HEK293 (cell line): Measurements from ENCODE around the gene SH3RF1.

Experiments
- CTCF ChIA-PET: fragments of 350-600 bp; formaldehyde crosslinking; extraction: SDS; loops from one replicate; lab custom pipeline; 2021; ENCODE audit warnings: antibody characterized with exemption; lab: Yijun Ruan, JAX
- POLR2A ChIA-PET: fragments of 300-600 bp; formaldehyde crosslinking; extraction: SDS; loops from one replicate; lab custom pipeline; 2020; ENCODE audit warnings: antibody characterized with exemption, inconsistent platforms; lab: Yijun Ruan, JAX
- H3K27ac ChIP-seq: fragments of 200-500 bp; sonication (Bioruptor generic); 2 replicates; pipeline ENCODE4 v1.5.1; 2014; ENCODE audit warnings: low read depth, low read length, control low read depth, inconsistent platforms; ENCODE audit errors: extremely low read depth
- H3K36me3 ChIP-seq, 2 experiments: fragments of 200-500 bp in 1 of 2; sonication (Bioruptor generic) in 1 of 2; 1 replicate in 1 of 2; 2 replicates in 1 of 2; pipeline ENCODE4 v1.5.1; 2014 to 2017; ENCODE audit warnings: inconsistent platforms in 2 of 2, low read length in 2 of 2; ENCODE audit not compliant: control insufficient read depth in 2 of 2, insufficient read depth in 1 of 2
- H3K4me1 ChIP-seq: fragments of 200-500 bp; sonication (Bioruptor generic); 2 replicates; pipeline ENCODE4 v1.5.1; 2014; ENCODE audit warnings: mild to moderate bottlenecking, low read length, inconsistent platforms; ENCODE audit not compliant: control insufficient read depth, insufficient read depth
- H3K4me3 ChIP-seq: 2 replicates; pipeline ENCODE4 v1.5.1; 2011; ENCODE audit warnings: low read depth, mild to moderate bottlenecking, control low read depth, low read length, moderate library complexity
- H3K9me3 ChIP-seq: fragments of 200-500 bp; sonication (Bioruptor generic); 2 replicates; pipeline ENCODE4 v1.5.1; 2014; ENCODE audit warnings: low read depth, low read length, inconsistent platforms; ENCODE audit not compliant: control insufficient read depth, insufficient read depth
- CTCF ChIP-seq: fragments of 450-650 bp; formaldehyde crosslinking; IDR thresholded peaks from 2 replicates; pipeline ENCODE4 v1.5.1; 2016; ENCODE audit warnings: missing biosample characterization, missing genetic modification characterization
- GLIS1 ChIP-seq: fragments of 450-650 bp; formaldehyde crosslinking; IDR thresholded peaks from 2 replicates; pipeline ENCODE4 v1.5.1; 2016; ENCODE audit warnings: missing biosample characterization, missing genetic modification characterization
- KLF1 ChIP-seq: fragments of 450-650 bp; formaldehyde crosslinking; IDR thresholded peaks from 2 replicates; pipeline ENCODE4 v1.5.1; 2016; ENCODE audit warnings: missing biosample characterization, missing genetic modification characterization
- KLF10 ChIP-seq: fragments of 450-650 bp; IDR thresholded peaks from 2 replicates; pipeline ENCODE4 v1.5.1; 2018; ENCODE audit warnings: missing biosample characterization, mild to moderate bottlenecking, missing genetic modification characterization
- MEIS1 ChIP-seq: sonication (generic); formaldehyde crosslinking; IDR thresholded peaks from 2 replicates; pipeline ENCODE4 v1.8.1; 2022; ENCODE audit warnings: missing genetic modification reagents, mild to moderate bottlenecking, borderline replicate concordance
- MYNN ChIP-seq: fragments of 450-650 bp; formaldehyde crosslinking; IDR thresholded peaks from 2 replicates; pipeline ENCODE4 v1.5.1; 2016; ENCODE audit warnings: missing biosample characterization, missing genetic modification characterization, borderline replicate concordance
- PRDM1 ChIP-seq: fragments of 450-650 bp; formaldehyde crosslinking; IDR thresholded peaks from 2 replicates; pipeline ENCODE4; 2016; ENCODE audit warnings: missing biosample characterization, missing genetic modification characterization
- RBAK ChIP-seq: fragments of 450-650 bp; formaldehyde crosslinking; IDR thresholded peaks from 2 replicates; pipeline ENCODE4 v1.5.1; 2016; ENCODE audit warnings: missing biosample characterization, missing genetic modification characterization
- ZFP41 ChIP-seq: fragments of 450-650 bp; formaldehyde crosslinking; IDR thresholded peaks from 2 replicates; pipeline ENCODE4 v1.5.1; 2016; ENCODE audit warnings: missing biosample characterization, missing genetic modification characterization, borderline replicate concordance
- ZNF157 ChIP-seq: fragments of 450-650 bp; formaldehyde crosslinking; IDR thresholded peaks from 2 replicates; pipeline ENCODE4 v1.5.1; 2016; ENCODE audit warnings: missing biosample characterization, missing genetic modification characterization
- ZNF211 ChIP-seq: fragments of 450-650 bp; formaldehyde crosslinking; IDR thresholded peaks from 2 replicates; pipeline ENCODE4 v1.5.1; 2016; ENCODE audit warnings: low read depth, missing biosample characterization, missing genetic modification characterization
- ZNF302 ChIP-seq: fragments of 450-650 bp; formaldehyde crosslinking; IDR thresholded peaks from 2 replicates; pipeline ENCODE4 v1.5.1; 2016; ENCODE audit warnings: missing biosample characterization, missing genetic modification characterization, low read depth
- ZNF354C ChIP-seq: fragments of 450-650 bp; formaldehyde crosslinking; IDR thresholded peaks from 2 replicates; pipeline ENCODE4 v1.5.1; 2016; ENCODE audit warnings: missing biosample characterization, missing genetic modification characterization, low read depth, borderline replicate concordance
- ZNF366 ChIP-seq: fragments of 450-650 bp; formaldehyde crosslinking; conservative IDR thresholded peaks from 2 replicates; pipeline ENCODE4 v1.5.1; 2016; ENCODE audit warnings: missing biosample characterization, missing genetic modification characterization
- ZNF488 ChIP-seq: fragments of 450-650 bp; formaldehyde crosslinking; IDR thresholded peaks from 2 replicates; pipeline ENCODE4 v1.5.1; 2016; ENCODE audit warnings: missing biosample characterization, missing genetic modification characterization
- ZNF530 ChIP-seq: fragments of 450-650 bp; formaldehyde crosslinking; IDR thresholded peaks from 2 replicates; pipeline ENCODE4 v1.5.1; 2016; ENCODE audit warnings: low read depth, missing biosample characterization, missing genetic modification characterization
- ZNF548 ChIP-seq: fragments of 450-650 bp; formaldehyde crosslinking; IDR thresholded peaks from 2 replicates; pipeline ENCODE4 v1.5.1; 2016; ENCODE audit warnings: missing biosample characterization, missing genetic modification characterization
- ZNF549 ChIP-seq: fragments of 450-650 bp; IDR thresholded peaks from 2 replicates; pipeline ENCODE4 v1.5.1; 2018; ENCODE audit warnings: missing biosample characterization, missing genetic modification characterization, mild to moderate bottlenecking, inconsistent platforms, moderate library complexity
- ZNF558 ChIP-seq: fragments of 450-650 bp; formaldehyde crosslinking; IDR thresholded peaks from 2 replicates; pipeline ENCODE4 v1.5.1; 2016; ENCODE audit warnings: missing biosample characterization, missing genetic modification characterization
- ZNF610 ChIP-seq: fragments of 450-650 bp; formaldehyde crosslinking; IDR thresholded peaks from 2 replicates; pipeline ENCODE4 v1.5.1; 2016; ENCODE audit warnings: missing biosample characterization, missing genetic modification characterization, borderline replicate concordance
- ZNF629 ChIP-seq: fragments of 450-650 bp; formaldehyde crosslinking; IDR thresholded peaks from 2 replicates; pipeline ENCODE4 v1.5.1; 2017; ENCODE audit warnings: missing biosample characterization, missing genetic modification characterization
- ZNF670 ChIP-seq: fragments of 450-650 bp; formaldehyde crosslinking; IDR thresholded peaks from 2 replicates; pipeline ENCODE4 v1.5.1; 2016; ENCODE audit warnings: missing biosample characterization, missing genetic modification characterization, low read depth
- ZNF777 ChIP-seq: fragments of 450-650 bp; formaldehyde crosslinking; IDR thresholded peaks from 2 replicates; pipeline ENCODE4 v1.5.1; 2017; ENCODE audit warnings: missing biosample characterization, missing genetic modification characterization, borderline replicate concordance
- ZNF792 ChIP-seq: fragments of 450-650 bp; formaldehyde crosslinking; IDR thresholded peaks from 2 replicates; pipeline ENCODE4 v1.5.1; 2016; ENCODE audit warnings: missing biosample characterization, missing genetic modification characterization

The SH3RF1 gene

DNA sequence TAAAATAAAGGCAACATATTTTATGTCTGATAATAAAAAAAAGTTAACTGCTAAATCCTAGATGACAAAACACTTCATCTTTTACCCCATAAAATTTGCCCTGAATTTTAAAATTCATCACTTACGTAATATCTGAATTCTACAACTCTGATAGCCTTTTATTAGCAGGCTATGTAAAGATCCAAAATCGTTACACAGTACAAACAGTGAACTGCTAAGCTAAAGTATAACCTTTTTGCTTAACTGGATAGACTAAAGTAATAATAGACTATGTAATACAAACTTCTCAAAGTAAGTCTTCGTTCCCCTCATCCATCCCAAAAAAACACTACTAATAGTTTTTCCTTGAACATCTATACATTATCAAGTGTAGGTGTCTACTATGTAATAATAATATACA is 49.1 kb downstream of the SH3RF1 start (continued):
- no peak for TF ChIP-seq ZNF792
- no peak for TF ChIP-seq ZFP41
- no peak for TF ChIP-seq ZNF670
- TF ChIP-seq KLF1 (tag by site-specific recombination), result no peak
- TF ChIP-seq MYNN (tag by site-specific recombination), result no peak
- no peak for TF ChIP-seq ZNF302 (tag by site-specific recombination)
- no peak for TF ChIP-seq PRDM1 (tag by site-specific recombination)
- TF ChIP-seq ZNF211 (tag by site-specific recombination), result no peak
- no peak for TF ChIP-seq ZNF354C (tag by site-specific recombination)
- no peak for TF ChIP-seq ZNF549 (tag by site-specific recombination)
- TF ChIP-seq ZNF488 (tag by site-specific recombination), result no peak
- TF ChIP-seq ZNF629 (tag by site-specific recombination), result no peak

DNA sequence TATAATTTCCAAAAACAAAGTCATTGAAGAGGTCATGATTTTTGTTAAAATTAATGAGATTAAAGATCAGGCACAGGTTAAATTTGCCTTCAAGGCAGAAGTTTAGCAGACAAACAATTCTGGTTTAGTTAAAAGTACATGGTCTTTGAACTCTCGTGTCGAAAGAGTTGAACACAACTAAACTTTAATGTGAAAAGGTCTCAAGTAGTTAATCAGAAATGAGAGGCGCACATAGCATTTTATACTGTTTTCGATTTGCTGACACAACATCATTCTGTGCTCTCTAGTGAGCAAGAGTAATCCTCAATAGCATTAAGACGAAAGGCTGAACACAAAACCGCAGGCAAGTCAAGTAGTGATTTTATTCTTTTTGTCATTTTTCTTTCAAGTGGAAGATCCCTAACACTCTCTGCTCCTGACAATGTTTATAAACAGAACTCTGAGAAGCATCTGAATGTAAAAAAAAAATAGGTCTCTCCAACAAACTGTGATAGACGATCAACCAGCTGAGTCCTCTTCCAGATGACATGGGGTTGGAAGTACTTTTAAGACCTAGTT is 49.8 kb downstream of the SH3RF1 start:
- Histone ChIP-seq H3K36me3 (no peaks in the 10 kb centered on the region), H3K4me1 (peaks cover 2% of the 10 kb centered on the region; the same call in 1 of the 2 replicates), H3K27ac (no peak overlapping the region)
- CTCF ChIA-PET, result no interaction called here
- no peak for TF ChIP-seq ZNF366 (tag by site-specific recombination)
- TF ChIP-seq CTCF (tag by site-specific recombination), result no peak
- no peak for TF ChIP-seq ZNF777 (tag by site-specific recombination)
- TF ChIP-seq ZNF610 (tag by site-specific recombination), result no peak
- TF ChIP-seq RBAK (tag by site-specific recombination), result no peak
- TF ChIP-seq MEIS1 (CRISPR knock-in tag), result no peak
- TF ChIP-seq ZNF548 (tag by site-specific recombination), result no peak
- no peak for TF ChIP-seq ZNF530
- no peak for TF ChIP-seq KLF10 (tag by site-specific recombination)
- TF ChIP-seq, all 188 proteins: peak for 0
- POLR2A ChIA-PET, result no interaction called here
- no peaks in the 10 kb centered on the region for H3K9me3 ChIP-seq
- H3K4me3 ChIP-seq, result no peak overlapping the region

DNA sequence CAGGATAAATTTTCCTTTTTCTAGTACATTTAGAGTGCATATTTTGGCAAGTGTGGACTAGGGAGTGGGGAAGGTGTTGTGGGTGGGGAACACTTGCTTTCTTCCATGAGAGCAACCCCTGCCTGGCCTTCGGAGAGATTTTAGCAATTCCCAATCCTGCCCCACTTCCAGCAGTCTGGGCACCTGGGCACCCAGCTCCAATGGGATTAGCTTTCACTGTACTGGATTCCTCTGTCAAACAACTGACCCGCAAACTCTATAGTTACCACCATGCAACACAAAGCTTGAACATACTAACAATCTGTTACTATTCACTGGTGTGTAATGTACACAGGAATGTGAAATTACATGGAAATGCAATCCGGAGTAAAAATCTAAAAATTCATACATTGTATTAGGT is 50.3 kb downstream of the SH3RF1 start:
- Histone ChIP-seq H3K4me1 (no peaks in the 10 kb centered on the region), H3K27ac (no peak overlapping the region), H3K36me3 (no peaks in the 10 kb centered on the region), H3K9me3 (no peaks in the 10 kb centered on the region), H3K4me3 (no peak overlapping the region)
- ChIA-PET POLR2A (no interaction called here), CTCF (no interaction called here)
- TF ChIP-seq ZNF157 (tag by site-specific recombination), result no peak
- TF ChIP-seq ZNF558, result no peak
- no peak for TF ChIP-seq GLIS1 (tag by site-specific recombination)
